Activated CD8-positive, alpha-beta T cell treated with anti-CD3 and anti-CD28 coated beads for 36 hours (primary cell): ENCODE measurements around the gene ARHGAP10. TPM values are rescaled to one million over a fixed set of nuclear protein-coding genes. Genes with fewer than 3 reads are reported as not detected.

Experiments
- ATAC-seq: fragments of 200-7000 bp; cut with Tn5 transposase; one replicate; pipeline ENCODE4 v1.10.0; 2021; ENCODE audit warnings: mild to moderate bottlenecking, moderate library complexity
- CTCF ChIA-PET: fragments of 350-600 bp; sonication (Branson Sonifier 250); formaldehyde crosslinking; loops from one replicate; lab custom pipeline; 2021; ENCODE audit warnings: antibody characterized with exemption; lab: Charles Lee
- POLR2A ChIA-PET: fragments of 350-600 bp; sonication (Branson Sonifier 250); formaldehyde crosslinking; loops from one replicate; lab custom pipeline; 2021; ENCODE audit warnings: antibody characterized with exemption; lab: Charles Lee
- DNase-seq: peaks from one replicate; pipeline ENCODE4 v3.0.0-alpha.2; 2020
- H3K27ac Mint-ChIP-seq: one replicate; pipeline ENCODE4 v1.8.0; 2021; ENCODE audit warnings: mild to moderate bottlenecking, mixed read lengths
- H3K27me3 Mint-ChIP-seq: one replicate; pipeline ENCODE4 v1.8.0; 2021; ENCODE audit warnings: mixed read lengths
- H3K36me3 Mint-ChIP-seq: one replicate; pipeline ENCODE4 v1.8.0; 2021; ENCODE audit warnings: low read depth, mixed read lengths
- H3K4me1 Mint-ChIP-seq: one replicate; pipeline ENCODE4 v1.8.0; 2021; ENCODE audit warnings: low read depth, mixed read lengths
- H3K4me3 Mint-ChIP-seq: one replicate; pipeline ENCODE4 v1.8.0; 2021; ENCODE audit warnings: mild to moderate bottlenecking, moderate library complexity, mixed read lengths
- H3K9me3 Mint-ChIP-seq: one replicate; pipeline ENCODE4 v1.8.0; 2021; ENCODE audit warnings: mixed read lengths
- intact Hi-C: fragments of 100-400 bp; cut with micrococcal nuclease; formaldehyde crosslinking; loops from one replicate; pipeline ENCODE4 v1.10.0; 2022
- total RNA-seq, 2 experiments: library from RNA; stranded (reverse); gene quantifications; one replicate each; pipeline ENCODE4 v1.2.3, GENCODE V29; 2021
- TF ChIP-seq, protein P1 (sequence below): fragments of 200-600 bp; IDR thresholded peaks from one replicate; pipeline ENCODE4 v1.8.0; 2022; ENCODE audit warnings: antibody characterized with exemption, mild to moderate bottlenecking

The ARHGAP10 gene
- total RNA-seq, 2 experiments from 2014 or later: 4.0 to 5.1 TPM

DNA sequence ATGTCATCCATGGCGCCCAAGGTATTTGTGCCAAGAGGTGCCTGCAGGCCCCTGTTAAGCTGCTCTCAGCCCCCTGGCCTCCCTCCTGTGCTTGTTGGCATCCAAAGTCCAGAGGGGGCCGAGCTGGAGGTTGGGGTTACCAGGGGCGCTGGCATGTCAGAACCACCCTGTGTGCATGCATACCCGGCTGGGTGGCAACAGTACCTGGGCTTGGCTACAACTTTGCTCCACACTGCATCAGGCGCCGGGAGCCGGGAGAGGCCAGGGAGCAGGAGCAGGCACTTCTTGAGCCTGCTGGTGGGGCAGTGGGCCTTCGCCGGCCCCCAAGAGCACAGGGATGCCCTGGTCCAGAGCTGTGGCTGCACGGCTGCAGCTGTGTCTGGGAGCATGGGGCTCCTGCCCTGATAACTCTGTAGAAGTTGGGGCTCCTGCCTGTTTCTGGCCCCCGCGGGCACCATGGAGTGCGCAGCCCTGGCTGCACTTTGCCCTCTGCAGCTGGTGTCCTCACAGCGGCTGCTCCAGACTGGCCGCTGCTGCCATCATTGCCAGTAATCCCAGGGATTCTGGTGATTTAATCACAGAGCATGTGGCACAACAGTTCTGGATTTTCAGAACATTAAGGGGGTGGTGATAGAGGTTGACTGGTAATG, 130.3 kb downstream of the ARHGAP10 start:
- DNase-seq: no peak
- CTCF ChIA-PET: interaction anchor here (1.5 to 8.3 kb wide), 3 partner anchors 13 to 157 kb away, joined by 4 to 180 read pairs (median 103); no protein-coding TSS in a partner anchor

DNA sequence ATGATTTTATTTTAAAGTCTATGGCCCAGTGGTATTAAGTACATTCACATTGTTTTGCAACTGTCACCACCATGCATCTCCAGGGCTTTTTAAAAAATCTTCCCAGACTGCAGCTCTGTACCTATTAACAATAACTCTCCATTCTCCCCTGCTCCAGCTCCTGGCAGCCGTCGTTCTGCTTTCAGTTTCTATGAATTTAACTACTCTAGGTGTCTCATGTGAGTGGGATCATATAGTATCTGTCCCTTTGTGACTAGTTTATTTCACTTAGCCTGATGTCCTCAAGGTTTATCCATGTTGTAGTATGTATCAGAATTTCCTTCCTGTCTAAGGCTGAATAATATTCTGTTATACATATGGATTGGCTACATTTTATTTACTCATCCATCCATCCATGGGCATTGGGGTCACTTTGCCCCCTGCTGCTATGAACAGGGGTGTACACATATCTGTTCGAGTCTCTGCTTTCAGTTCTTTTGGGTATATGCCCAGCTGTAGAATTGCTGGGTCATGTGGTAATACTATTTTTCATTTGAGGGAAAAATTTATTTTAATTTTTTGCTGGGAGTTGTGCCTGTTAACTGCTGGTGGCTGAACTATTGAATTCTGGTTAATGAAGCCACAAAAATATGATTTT, 131.3 kb downstream of the ARHGAP10 start:
- Mint-ChIP-seq H3K9me3 (no peaks in the 10 kb centered on the region), H3K27ac (no peak overlapping the region), H3K4me3 (no peak overlapping the region), H3K4me1 (no peaks in the 10 kb centered on the region), H3K36me3 (no peaks in the 10 kb centered on the region), H3K27me3 (no peaks in the 10 kb centered on the region)
- DNase-seq: no peak
- ATAC-seq: no peak
- POLR2A ChIA-PET: no interaction called here
- TF ChIP-seq, protein P1, sequence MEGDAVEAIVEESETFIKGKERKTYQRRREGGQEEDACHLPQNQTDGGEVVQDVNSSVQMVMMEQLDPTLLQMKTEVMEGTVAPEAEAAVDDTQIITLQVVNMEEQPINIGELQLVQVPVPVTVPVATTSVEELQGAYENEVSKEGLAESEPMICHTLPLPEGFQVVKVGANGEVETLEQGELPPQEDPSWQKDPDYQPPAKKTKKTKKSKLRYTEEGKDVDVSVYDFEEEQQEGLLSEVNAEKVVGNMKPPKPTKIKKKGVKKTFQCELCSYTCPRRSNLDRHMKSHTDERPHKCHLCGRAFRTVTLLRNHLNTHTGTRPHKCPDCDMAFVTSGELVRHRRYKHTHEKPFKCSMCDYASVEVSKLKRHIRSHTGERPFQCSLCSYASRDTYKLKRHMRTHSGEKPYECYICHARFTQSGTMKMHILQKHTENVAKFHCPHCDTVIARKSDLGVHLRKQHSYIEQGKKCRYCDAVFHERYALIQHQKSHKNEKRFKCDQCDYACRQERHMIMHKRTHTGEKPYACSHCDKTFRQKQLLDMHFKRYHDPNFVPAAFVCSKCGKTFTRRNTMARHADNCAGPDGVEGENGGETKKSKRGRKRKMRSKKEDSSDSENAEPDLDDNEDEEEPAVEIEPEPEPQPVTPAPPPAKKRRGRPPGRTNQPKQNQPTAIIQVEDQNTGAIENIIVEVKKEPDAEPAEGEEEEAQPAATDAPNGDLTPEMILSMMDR: no peak
- CTCF ChIA-PET: interaction anchor here (0.9 to 8.3 kb wide), 5 partner anchors 12 to 344 kb away, joined by 3 to 180 read pairs (median 33); no protein-coding TSS in a partner anchor
- intact Hi-C loops: loop anchor here (10.0 kb wide), 1 partner anchor 268 kb away; no protein-coding TSS in a partner anchor

More for the DNA sequence above, 130.3 kb downstream of the ARHGAP10 start:
- no peaks in the 10 kb centered on the region for H3K4me1 Mint-ChIP-seq
- no peaks in the 10 kb centered on the region for H3K36me3 Mint-ChIP-seq
- intact Hi-C loops: loop anchor here (10.0 kb wide), 1 partner anchor 267 kb away; no protein-coding TSS in a partner anchor
- TF ChIP-seq, protein P1: no peak
- POLR2A ChIA-PET: no interaction called here
- H3K27me3 Mint-ChIP-seq: no peaks in the 10 kb centered on the region
- no peak overlapping the region for H3K27ac Mint-ChIP-seq
- no peak overlapping the region for H3K4me3 Mint-ChIP-seq
- no peak for ATAC-seq
- H3K9me3 Mint-ChIP-seq: no peaks in the 10 kb centered on the region

DNA sequence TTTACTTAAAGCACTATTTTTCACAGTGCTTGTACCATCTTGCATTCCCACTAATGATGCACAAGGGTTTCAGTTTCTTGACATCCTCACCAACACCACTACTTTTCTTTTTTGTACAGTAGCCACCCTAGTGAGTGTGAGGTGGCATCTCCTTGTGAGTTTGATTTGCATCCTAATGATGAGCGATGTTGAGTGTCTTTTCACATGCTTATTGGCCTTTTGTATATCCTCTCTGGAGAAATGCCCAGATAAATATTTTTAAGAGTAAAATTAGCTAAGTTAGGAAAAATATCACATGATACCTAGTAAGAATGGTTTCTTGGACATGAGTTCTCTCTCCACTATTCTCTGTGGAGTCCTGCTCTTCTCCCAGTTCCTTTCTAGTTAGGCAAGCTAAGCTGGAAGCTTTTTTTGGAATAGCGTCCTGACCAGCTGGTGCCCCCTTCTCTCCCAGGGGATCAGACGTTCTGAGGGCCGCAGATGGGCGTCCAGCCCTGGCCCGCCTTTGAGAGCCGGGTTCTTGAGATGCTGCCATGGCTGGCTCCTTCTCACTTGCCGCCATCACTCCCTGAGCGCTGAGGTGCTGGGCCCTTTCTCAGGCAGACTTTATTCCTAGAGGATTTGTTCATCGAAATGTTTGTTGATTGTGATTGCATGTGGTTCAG, 132.1 kb downstream of the ARHGAP10 start:
- H3K27ac Mint-ChIP-seq: no peak overlapping the region
- H3K4me1 Mint-ChIP-seq: no peaks in the 10 kb centered on the region
- DNase-seq (no peak), ATAC-seq (no peak)
- no peak overlapping the region for H3K4me3 Mint-ChIP-seq
- CTCF ChIA-PET: interaction anchor here (0.7 to 8.3 kb wide), 9 partner anchors 11 to 345 kb away, joined by 3 to 180 read pairs (median 33); no protein-coding TSS in a partner anchor
- H3K36me3 Mint-ChIP-seq: no peaks in the 10 kb centered on the region
- intact Hi-C loops: loop anchor here (10.0 kb wide), 1 partner anchor 269 kb away; no protein-coding TSS in a partner anchor
- H3K27me3 Mint-ChIP-seq: no peaks in the 10 kb centered on the region
- TF ChIP-seq, protein P1: no peak
- POLR2A ChIA-PET: no interaction called here
- H3K9me3 Mint-ChIP-seq: no peaks in the 10 kb centered on the region

DNA sequence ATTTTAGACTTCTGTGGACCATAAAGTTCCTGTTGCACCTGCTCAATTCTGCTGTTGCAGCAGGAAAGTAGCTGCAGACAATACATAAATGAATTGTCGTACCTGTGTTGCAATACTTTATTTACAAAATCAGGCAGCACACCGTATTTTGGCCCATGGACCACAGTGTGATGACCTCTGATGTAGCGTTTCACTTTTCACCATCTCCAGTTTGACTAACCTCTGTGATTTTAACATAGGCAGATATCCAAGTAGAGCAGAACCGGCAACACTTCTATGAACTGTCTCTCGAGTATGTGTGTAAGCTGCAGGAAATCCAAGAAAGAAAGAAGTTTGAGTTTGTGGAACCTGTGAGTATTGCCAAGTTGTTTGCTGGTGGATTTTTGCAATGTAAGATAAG, 132.7 kb downstream of the ARHGAP10 start:
- no peaks in the 10 kb centered on the region for H3K9me3 Mint-ChIP-seq
- H3K27me3 Mint-ChIP-seq: no peaks in the 10 kb centered on the region
- DNase-seq (no peak), ATAC-seq (no peak)
- H3K36me3 Mint-ChIP-seq: no peaks in the 10 kb centered on the region
- H3K27ac Mint-ChIP-seq: no peak overlapping the region
- intact Hi-C loops: loop anchor here (10.0 kb wide), 1 partner anchor 270 kb away; no protein-coding TSS in a partner anchor
- TF ChIP-seq, protein P1: no peak
- no peaks in the 10 kb centered on the region for H3K4me1 Mint-ChIP-seq
- POLR2A ChIA-PET: interaction anchor here (0.9 kb wide), 1 partner anchor 132 kb away, joined by 3 read pairs; no protein-coding TSS in a partner anchor
- no peak overlapping the region for H3K4me3 Mint-ChIP-seq
- CTCF ChIA-PET: interaction anchor here (0.7 to 8.3 kb wide), 16 partner anchors 8 to 346 kb away, joined by 3 to 180 read pairs (median 34); partner anchors contain the start of genes ARHGAP10, PRMT9 and TMEM184C
